ENCODE results near the gene LGR5. TPM values are rescaled to one million over a fixed set of nuclear protein-coding genes. Genes with fewer than 3 reads are reported as not detected.
A peak's percentile ranks its signal among the peaks of the same experiment; 100 is the strongest.

LGR5 gene
- total RNA-seq, 1 donor from 2014 or later: 0.32 TPM

GRCh38 chr12:71474791-71475190 is 35.2 kb downstream of the LGR5 start:
- no peak overlapping the region for H3K9ac ChIP-seq (ENCODE audit: low read length)
- Mint-ChIP-seq H3K4me1 (ENCODE audit: low read depth, unreplicated experiment) (peaks cover 29% of the 10 kb centered on the region), H3K36me3 (ENCODE audit: low read depth, unreplicated experiment) (no peaks in the 10 kb centered on the region), H3K27ac (ENCODE audit: unreplicated experiment) (no peak overlapping the region), H3K9me3 (ENCODE audit: unreplicated experiment) (no peaks in the 10 kb centered on the region), H3K27me3 (ENCODE audit: low read depth, unreplicated experiment) (no peaks in the 10 kb centered on the region), H3K4me3 (ENCODE audit: unreplicated experiment) (no peak overlapping the region)
- TF ChIP-seq CTCF (IDR thresholded peaks at IDR 0.05; ENCODE audit: insufficient read depth, low read depth, low read length) (no peak), EZH2 (IDR thresholded peaks at IDR 0.05; ENCODE audit: insufficient read depth, low read length) (no peak)
- peaks cover 15% of the 10 kb centered on the region for H3K4me1 ChIP-seq (ENCODE audit: insufficient read depth, low read length)
- H3K27me3 ChIP-seq (ENCODE audit: insufficient read depth, low read length): no peaks in the 10 kb centered on the region
- DNase-seq (ENCODE audit: low read depth) (no peak), FAIRE-seq (no peak)
- no peaks in the 10 kb centered on the region for H4K20me1 ChIP-seq (ENCODE audit: insufficient read depth, low read length)
- H3K36me3 ChIP-seq (ENCODE audit: insufficient read depth, low read length): no peaks in the 10 kb centered on the region
- no peak overlapping the region for H3K4me3 ChIP-seq (ENCODE audit: insufficient read depth, low read depth, low read length)
- H3K79me2 ChIP-seq (ENCODE audit: insufficient read depth, low read length): no peaks in the 10 kb centered on the region
- H3K4me2 ChIP-seq (ENCODE audit: low read length): no peak overlapping the region
- no peak overlapping the region for H3K27ac ChIP-seq (ENCODE audit: low read depth, low read length)
- no peak overlapping the region for H2AFZ ChIP-seq (ENCODE audit: low read depth, low read length)
- no peaks in the 10 kb centered on the region for H3K9me3 ChIP-seq (ENCODE audit: insufficient read depth, low read depth, low read length)

GRCh38 chr12:71475280-71475679 is 35.7 kb downstream of the LGR5 start:
- Mint-ChIP-seq H3K36me3 (ENCODE audit: low read depth, unreplicated experiment) (no peaks in the 10 kb centered on the region), H3K9me3 (ENCODE audit: unreplicated experiment) (no peaks in the 10 kb centered on the region), H3K4me3 (ENCODE audit: unreplicated experiment) (peak overlapping the region; percentile 4), H3K27ac (ENCODE audit: unreplicated experiment) (no peak overlapping the region), H3K4me1 (ENCODE audit: low read depth, unreplicated experiment) (peaks cover 29% of the 10 kb centered on the region), H3K27me3 (ENCODE audit: low read depth, unreplicated experiment) (no peaks in the 10 kb centered on the region)
- H3K27me3 ChIP-seq (ENCODE audit: insufficient read depth, low read length): no peaks in the 10 kb centered on the region
- H2AFZ ChIP-seq (ENCODE audit: low read depth, low read length): no peak overlapping the region
- H3K9ac ChIP-seq (ENCODE audit: low read length): no peak overlapping the region
- TF ChIP-seq EZH2 (IDR thresholded peaks at IDR 0.05; ENCODE audit: insufficient read depth, low read length) (no peak), CTCF (IDR thresholded peaks at IDR 0.05; ENCODE audit: insufficient read depth, low read depth, low read length) (no peak)
- H3K27ac ChIP-seq (ENCODE audit: low read depth, low read length): no peak overlapping the region
- no peaks in the 10 kb centered on the region for H3K79me2 ChIP-seq (ENCODE audit: insufficient read depth, low read length)
- no peaks in the 10 kb centered on the region for H3K9me3 ChIP-seq (ENCODE audit: insufficient read depth, low read depth, low read length)
- no peak overlapping the region for H3K4me2 ChIP-seq (ENCODE audit: low read length)
- no peaks in the 10 kb centered on the region for H4K20me1 ChIP-seq (ENCODE audit: insufficient read depth, low read length)
- FAIRE-seq: no peak
- H3K36me3 ChIP-seq (ENCODE audit: insufficient read depth, low read length): no peaks in the 10 kb centered on the region
- no peak for DNase-seq (ENCODE audit: low read depth)
- H3K4me1 ChIP-seq (ENCODE audit: insufficient read depth, low read length): peaks cover 15% of the 10 kb centered on the region
- no peak overlapping the region for H3K4me3 ChIP-seq (ENCODE audit: insufficient read depth, low read depth, low read length)

- Histone ChIP-seq H3K27ac (ENCODE audit: low read depth, low read length) (peak overlapping the region; percentile 77), H2AFZ (ENCODE audit: low read depth, low read length) (no peak overlapping the region), H3K9ac (ENCODE audit: low read length) (no peak overlapping the region), H3K4me3 (ENCODE audit: insufficient read depth, low read depth, low read length) (no peak overlapping the region), H3K36me3 (ENCODE audit: insufficient read depth, low read length) (no peaks in the 10 kb centered on the region), H4K20me1 (ENCODE audit: insufficient read depth, low read length) (no peaks in the 10 kb centered on the region), H3K27me3 (ENCODE audit: insufficient read depth, low read length) (no peaks in the 10 kb centered on the region), H3K79me2 (ENCODE audit: insufficient read depth, low read length) (no peaks in the 10 kb centered on the region), H3K4me2 (ENCODE audit: low read length) (peak overlapping the region; percentile 61), H3K9me3 (ENCODE audit: insufficient read depth, low read depth, low read length) (no peaks in the 10 kb centered on the region), H3K4me1 (ENCODE audit: insufficient read depth, low read length) (peaks cover 15% of the 10 kb centered on the region)
- FAIRE-seq: peak; percentile 96
- Mint-ChIP-seq H3K27me3 (ENCODE audit: low read depth, unreplicated experiment) (no peaks in the 10 kb centered on the region), H3K27ac (ENCODE audit: unreplicated experiment) (peak overlapping the region; percentile 77), H3K9me3 (ENCODE audit: unreplicated experiment) (no peaks in the 10 kb centered on the region), H3K36me3 (ENCODE audit: low read depth, unreplicated experiment) (no peaks in the 10 kb centered on the region), H3K4me3 (ENCODE audit: unreplicated experiment) (no peak overlapping the region), H3K4me1 (ENCODE audit: low read depth, unreplicated experiment) (peaks cover 29% of the 10 kb centered on the region)
- DNase-seq (ENCODE audit: low read depth): peak; percentile 96
- no peak for TF ChIP-seq CTCF (IDR thresholded peaks at IDR 0.05; ENCODE audit: insufficient read depth, low read depth, low read length)
- no peak for TF ChIP-seq EZH2 (IDR thresholded peaks at IDR 0.05; ENCODE audit: insufficient read depth, low read length)
Measured at GRCh38 chr12:71476513-71476912, 36.9 kb downstream of the LGR5 start.
